Melanocyte of skin (primary cell): ENCODE results near the gene PCNT. TPM values are rescaled to one million over a fixed set of nuclear protein-coding genes. Genes with fewer than 3 reads are reported as not detected.

Experiments
- total RNA-seq, 2 donors: library from RNA; depleted of rRNA; stranded (reverse); fragments of >200 nt; gene quantifications; 2 replicates each; pipeline ENCODE4 v1.2.3, GENCODE V29; 2012

Gene PCNT, protein sequence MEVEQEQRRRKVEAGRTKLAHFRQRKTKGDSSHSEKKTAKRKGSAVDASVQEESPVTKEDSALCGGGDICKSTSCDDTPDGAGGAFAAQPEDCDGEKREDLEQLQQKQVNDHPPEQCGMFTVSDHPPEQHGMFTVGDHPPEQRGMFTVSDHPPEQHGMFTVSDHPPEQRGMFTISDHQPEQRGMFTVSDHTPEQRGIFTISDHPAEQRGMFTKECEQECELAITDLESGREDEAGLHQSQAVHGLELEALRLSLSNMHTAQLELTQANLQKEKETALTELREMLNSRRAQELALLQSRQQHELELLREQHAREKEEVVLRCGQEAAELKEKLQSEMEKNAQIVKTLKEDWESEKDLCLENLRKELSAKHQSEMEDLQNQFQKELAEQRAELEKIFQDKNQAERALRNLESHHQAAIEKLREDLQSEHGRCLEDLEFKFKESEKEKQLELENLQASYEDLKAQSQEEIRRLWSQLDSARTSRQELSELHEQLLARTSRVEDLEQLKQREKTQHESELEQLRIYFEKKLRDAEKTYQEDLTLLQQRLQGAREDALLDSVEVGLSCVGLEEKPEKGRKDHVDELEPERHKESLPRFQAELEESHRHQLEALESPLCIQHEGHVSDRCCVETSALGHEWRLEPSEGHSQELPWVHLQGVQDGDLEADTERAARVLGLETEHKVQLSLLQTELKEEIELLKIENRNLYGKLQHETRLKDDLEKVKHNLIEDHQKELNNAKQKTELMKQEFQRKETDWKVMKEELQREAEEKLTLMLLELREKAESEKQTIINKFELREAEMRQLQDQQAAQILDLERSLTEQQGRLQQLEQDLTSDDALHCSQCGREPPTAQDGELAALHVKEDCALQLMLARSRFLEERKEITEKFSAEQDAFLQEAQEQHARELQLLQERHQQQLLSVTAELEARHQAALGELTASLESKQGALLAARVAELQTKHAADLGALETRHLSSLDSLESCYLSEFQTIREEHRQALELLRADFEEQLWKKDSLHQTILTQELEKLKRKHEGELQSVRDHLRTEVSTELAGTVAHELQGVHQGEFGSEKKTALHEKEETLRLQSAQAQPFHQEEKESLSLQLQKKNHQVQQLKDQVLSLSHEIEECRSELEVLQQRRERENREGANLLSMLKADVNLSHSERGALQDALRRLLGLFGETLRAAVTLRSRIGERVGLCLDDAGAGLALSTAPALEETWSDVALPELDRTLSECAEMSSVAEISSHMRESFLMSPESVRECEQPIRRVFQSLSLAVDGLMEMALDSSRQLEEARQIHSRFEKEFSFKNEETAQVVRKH (N-terminal part only)
- 10 to 100 TPM; 15.7 to 16.9 TPM for total RNA-seq

DNA sequence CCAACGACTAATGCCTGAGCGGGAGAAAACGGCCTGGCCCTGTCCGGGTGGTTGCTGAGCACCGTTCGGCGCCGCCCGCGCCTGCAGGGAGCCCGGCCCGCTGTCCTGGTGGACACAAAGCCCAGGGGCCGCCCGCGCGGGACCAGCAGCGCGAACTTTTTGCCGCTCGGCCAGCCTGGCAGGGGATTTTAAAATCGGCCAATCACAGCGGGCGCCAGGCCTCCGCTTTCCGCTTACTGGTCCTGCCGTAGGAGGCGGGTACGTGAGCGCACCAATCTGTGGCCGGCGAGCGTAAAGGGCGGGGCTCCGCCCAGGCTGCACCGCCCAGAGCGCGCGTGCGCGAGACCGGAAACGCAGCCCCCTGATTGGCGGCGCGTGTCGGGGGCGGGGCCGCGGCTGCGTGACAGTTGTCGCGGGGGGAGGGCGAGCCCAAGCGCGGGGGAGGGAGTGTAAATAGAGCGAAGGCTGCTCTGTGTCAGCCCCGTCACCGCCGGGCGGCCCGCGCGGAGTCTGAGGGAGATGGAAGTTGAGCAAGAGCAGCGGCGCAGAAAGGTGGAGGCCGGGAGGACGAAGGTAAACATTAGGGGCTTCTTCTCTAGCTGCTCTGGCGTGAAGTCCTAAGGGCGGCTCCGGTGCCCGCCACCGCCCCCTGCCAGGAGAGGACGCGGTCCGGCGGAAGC, at the start of gene PCNT, which contains the start of gene C21orf58:
TSS of gene PCNT (plus strand) at position 447 of the 680 bp plus-strand sequence. CDS start at position 520, 73 bp downstream.
TSS of gene C21orf58 (minus strand) at position 161 of the 680 bp plus-strand sequence. CDS start 1,132 bp downstream, outside the sequence.

DNA sequence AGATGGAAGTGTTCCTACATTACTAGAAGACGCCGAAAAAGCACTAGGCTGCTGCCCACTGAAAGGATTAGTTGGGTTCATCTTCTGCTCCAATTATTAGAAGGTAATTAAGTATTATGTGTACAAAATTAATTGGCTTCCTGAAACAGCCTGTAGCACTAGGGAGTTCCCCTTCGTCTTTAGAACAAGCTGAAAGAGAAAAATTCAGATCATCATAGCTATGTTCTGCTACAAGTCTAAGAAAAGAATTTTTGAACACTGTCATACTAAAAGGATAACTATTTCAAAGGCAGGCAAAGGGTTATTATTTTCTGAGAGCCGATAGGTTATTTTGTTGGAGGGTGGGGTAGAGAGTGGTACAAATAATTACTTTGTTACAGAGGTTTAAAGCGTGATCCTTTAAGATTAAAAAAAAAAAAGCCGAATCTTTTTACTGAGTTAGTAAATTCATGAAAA, 38.7 kb upstream of the PCNT start, which contains the start of gene MCM3AP:
TSS of gene MCM3AP (minus strand) at position 406 of the 456 bp plus-strand sequence. CDS start at position 81, 325 bp downstream.

GRCh38 chr21:46285761-46286647, 38.0 kb upstream of the PCNT start, which contains the start of gene YBEY:
YBEY (plus strand) TSS chr21:46286342; CDS start chr21:46286914, 572 bp downstream.

GRCh38 chr21:46458315-46459023, 134.5 kb downstream of the PCNT start, which contains the start of gene DIP2A:
DIP2A (plus strand) TSS chr21:46458891; CDS start chr21:46459132, 241 bp downstream.

Other genes with a start within 250 kb of the PCNT start
- gene COL6A2, start 226.0 kb upstream of the PCNT start, total RNA-seq: 10 to 100 TPM in 1 of 2 donors, 1 to 10 TPM in 1; 5.5 to 11.7 TPM
- not detected for gene FTCD, start 168.6 kb upstream of the PCNT start, total RNA-seq
- 1 to 10 TPM; 3.1 to 6.3 TPM for gene SPATC1L, start 139.7 kb upstream of the PCNT start, total RNA-seq
- gene LSS, start 95.4 kb upstream of the PCNT start, total RNA-seq: 100 to 1,000 TPM in 1 of 2 donors, 10 to 100 TPM in 1; 86.9 to 307 TPM
- gene MCM3AP, start 38.5 kb upstream of the PCNT start, total RNA-seq: 10 to 100 TPM; 58.2 to 79.6 TPM
- 10 to 100 TPM in 1 of 2 donors, 1 to 10 TPM in 1; 7.3 to 10.3 TPM for gene YBEY, start 37.8 kb upstream of the PCNT start, total RNA-seq
- 1 to 10 TPM; 5.5 to 8.0 TPM for gene C21orf58, start 286 bp upstream of the PCNT start, total RNA-seq
- gene DIP2A, start 134.7 kb downstream of the PCNT start, total RNA-seq: 10 to 100 TPM; 23.3 to 23.4 TPM